Measurements from ENCODE around the gene TCEANC2.

TCEANC2 gene

GRCh38 chr1:54139711-54140110 is 86.3 kb downstream of the TCEANC2 start:
- H3K4me3 ChIP-seq (ENCODE audit: control insufficient read depth, low read depth, low read length) = no peak overlapping the region
- DNase-seq (ENCODE audit: low read depth) = no peak
- no peak for TF ChIP-seq CTCF (conservative IDR thresholded peaks at IDR 0.05; ENCODE audit: control insufficient read depth, insufficient read depth, low read depth, low read length)

GRCh38 chr1:54142146-54142900 is 88.9 kb downstream of the TCEANC2 start:
- DNase-seq (ENCODE audit: low read depth) = no peak
- no peak for TF ChIP-seq CTCF (conservative IDR thresholded peaks at IDR 0.05; ENCODE audit: control insufficient read depth, insufficient read depth, low read depth, low read length)
- no peak overlapping the region for H3K4me3 ChIP-seq (ENCODE audit: control insufficient read depth, low read depth, low read length)

- no peak for DNase-seq (ENCODE audit: low read depth)
- no peak for TF ChIP-seq CTCF (conservative IDR thresholded peaks at IDR 0.05; ENCODE audit: control insufficient read depth, insufficient read depth, low read depth, low read length)
Observed at GRCh38 chr1:54144366-54144765, 91.0 kb downstream of the TCEANC2 start.

GRCh38 chr1:54149734-54150133 is 96.3 kb downstream of the TCEANC2 start:
- no peak for DNase-seq (ENCODE audit: low read depth)
- H3K4me3 ChIP-seq (ENCODE audit: control insufficient read depth, low read depth, low read length) = no peak overlapping the region
- TF ChIP-seq CTCF (conservative IDR thresholded peaks at IDR 0.05; ENCODE audit: control insufficient read depth, insufficient read depth, low read depth, low read length) = no peak

More at GRCh38 chr1:54144366-54144765, 91.0 kb downstream of the TCEANC2 start:
- no peak overlapping the region for H3K4me3 ChIP-seq (ENCODE audit: control insufficient read depth, low read depth, low read length)

- no peak for TF ChIP-seq CTCF (conservative IDR thresholded peaks at IDR 0.05; ENCODE audit: control insufficient read depth, insufficient read depth, low read depth, low read length)
- H3K4me3 ChIP-seq (ENCODE audit: control insufficient read depth, low read depth, low read length) = no peak overlapping the region
- DNase-seq (ENCODE audit: low read depth) = no peak
Observed at GRCh38 chr1:54151013-54151412, 97.6 kb downstream of the TCEANC2 start.

- H3K4me3 ChIP-seq (ENCODE audit: control insufficient read depth, low read depth, low read length) = peak within 1 kb of the TSS; percentile 12
- no peak for DNase-seq (ENCODE audit: low read depth)
- no peak for TF ChIP-seq CTCF (conservative IDR thresholded peaks at IDR 0.05; ENCODE audit: control insufficient read depth, insufficient read depth, low read depth, low read length)
Observed at GRCh38 chr1:54152696-54153095, 99.3 kb downstream of the TCEANC2 start, which contains the start of gene CDCP2. Gene CDCP2, minus strand, starts transcription at chr1:54153000. Its CDS starts 78 bp downstream, at chr1:54152922.
